GM21515 (cell line): Measurements from ENCODE around the gene WNT11.

Experiments used
- ATAC-seq: cut with Tn5 transposase; IDR thresholded peaks from one replicate; pipeline ENCODE4 v1.9.1; 2021; ENCODE audit not compliant: unreplicated experiment

Gene WNT11

DNA sequence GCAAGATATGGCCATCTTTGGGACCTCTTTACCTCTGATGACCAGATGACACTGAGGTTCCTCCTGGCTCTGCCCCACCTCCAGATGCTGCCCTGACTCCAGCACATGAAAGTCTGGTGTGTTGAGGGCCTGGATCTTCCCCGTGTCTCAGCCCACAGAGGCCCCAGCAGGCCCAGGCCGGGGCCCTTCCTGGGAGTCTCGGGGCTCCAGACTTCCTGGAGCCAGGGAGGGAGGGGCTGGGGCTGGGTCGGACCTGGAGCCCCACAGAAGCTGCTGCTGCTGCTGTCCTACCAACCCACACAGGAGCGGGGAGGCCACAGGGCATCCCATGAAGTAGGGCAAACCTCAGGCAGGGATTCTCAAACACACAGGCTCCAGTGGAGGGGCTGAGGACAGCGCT is 32.2 kb upstream of the WNT11 start:
- ATAC-seq = no peak

DNA sequence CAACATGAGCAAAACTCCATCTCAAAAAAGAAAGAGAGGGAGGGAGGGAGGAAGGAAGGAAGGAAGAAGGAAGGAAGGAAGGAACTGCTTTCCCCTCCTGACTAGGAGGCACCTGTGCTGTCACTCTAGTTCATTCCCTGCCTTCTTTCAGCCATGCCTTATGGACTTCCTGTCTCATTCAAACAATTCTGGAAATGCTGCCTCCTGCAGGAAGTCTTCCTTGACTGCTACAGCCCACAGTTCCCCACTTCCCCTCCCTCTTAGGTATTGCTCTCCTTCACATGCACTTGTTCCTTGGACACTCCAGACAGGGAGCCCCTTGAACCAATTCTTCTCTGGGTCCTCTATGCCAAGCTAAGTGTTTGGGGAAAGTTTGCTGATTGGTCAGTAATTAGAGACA is 31.6 kb upstream of the WNT11 start:
- no peak for ATAC-seq

DNA sequence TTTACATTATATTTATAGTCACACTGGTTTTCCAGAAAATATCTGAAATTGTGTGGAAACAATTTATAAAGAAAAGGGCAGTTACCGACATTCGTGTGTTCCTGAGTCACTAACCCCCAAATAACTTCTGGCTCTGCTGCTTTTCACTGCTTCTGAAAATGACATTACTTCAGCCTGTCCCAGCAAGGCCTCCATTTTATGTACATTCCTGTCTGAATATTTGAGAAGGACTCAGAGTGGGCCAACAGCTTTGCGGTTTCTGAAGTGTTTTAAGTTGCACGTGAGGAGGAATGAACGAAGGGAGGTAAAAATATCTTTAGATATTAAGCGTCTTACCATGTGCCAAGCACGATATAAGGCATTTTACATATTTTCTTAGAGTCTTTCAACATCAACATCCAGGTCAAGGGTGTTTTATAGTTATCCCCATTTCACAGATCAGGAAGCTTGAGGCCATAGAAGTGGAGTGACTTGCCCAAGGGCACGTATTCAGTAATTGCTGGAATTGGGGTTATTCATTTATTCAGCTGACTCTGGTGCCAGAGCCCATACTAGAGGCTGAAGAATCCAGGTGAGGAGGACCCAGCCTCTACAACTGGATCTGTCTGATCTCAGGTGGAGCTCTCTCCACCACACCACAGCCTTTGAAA is 30.8 kb upstream of the WNT11 start:
- no peak for ATAC-seq

DNA sequence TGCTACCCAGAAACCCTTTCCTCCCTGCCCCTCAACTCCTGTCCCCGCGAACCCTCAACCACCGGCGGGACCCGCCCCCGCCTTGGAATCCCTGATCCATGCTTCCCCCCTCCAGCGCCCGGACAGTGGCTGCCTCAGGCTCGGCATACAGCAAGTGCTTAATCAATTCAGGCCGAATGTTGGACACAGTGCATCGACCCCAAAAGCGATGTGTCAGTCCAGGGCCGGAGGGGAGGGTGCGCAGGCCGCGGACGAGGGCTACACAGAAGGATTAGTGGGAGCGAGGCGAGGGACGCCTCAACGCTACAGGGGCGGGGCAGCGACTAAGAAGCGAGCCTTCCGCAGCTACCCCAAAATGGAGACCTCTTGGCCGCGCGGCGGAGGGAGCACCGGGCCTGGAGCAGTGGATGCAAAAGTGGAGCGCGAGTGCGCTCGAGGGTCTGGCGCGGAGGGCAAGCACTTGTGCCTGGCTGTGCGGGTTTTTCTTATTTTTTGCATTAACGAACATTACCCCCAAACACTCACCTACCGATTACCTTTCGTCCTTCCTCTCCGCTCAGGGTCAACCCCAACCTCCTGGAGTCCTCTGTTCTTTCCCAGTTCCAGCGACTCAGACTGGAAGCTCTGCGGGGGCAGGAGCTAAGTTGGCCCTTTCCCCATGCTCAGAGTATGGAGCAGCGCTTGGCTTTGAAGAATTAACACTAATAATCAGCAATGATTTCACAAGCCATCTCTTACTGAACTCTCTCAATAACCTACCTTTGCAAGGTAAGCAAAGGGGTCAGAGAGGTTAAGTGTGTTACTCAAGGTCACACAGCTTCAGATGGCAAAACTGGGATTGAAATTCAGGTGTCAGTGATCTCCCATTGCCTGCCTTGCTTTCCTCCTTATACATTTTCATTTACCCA is 30.0 kb upstream of the WNT11 start:
- no peak for ATAC-seq

DNA sequence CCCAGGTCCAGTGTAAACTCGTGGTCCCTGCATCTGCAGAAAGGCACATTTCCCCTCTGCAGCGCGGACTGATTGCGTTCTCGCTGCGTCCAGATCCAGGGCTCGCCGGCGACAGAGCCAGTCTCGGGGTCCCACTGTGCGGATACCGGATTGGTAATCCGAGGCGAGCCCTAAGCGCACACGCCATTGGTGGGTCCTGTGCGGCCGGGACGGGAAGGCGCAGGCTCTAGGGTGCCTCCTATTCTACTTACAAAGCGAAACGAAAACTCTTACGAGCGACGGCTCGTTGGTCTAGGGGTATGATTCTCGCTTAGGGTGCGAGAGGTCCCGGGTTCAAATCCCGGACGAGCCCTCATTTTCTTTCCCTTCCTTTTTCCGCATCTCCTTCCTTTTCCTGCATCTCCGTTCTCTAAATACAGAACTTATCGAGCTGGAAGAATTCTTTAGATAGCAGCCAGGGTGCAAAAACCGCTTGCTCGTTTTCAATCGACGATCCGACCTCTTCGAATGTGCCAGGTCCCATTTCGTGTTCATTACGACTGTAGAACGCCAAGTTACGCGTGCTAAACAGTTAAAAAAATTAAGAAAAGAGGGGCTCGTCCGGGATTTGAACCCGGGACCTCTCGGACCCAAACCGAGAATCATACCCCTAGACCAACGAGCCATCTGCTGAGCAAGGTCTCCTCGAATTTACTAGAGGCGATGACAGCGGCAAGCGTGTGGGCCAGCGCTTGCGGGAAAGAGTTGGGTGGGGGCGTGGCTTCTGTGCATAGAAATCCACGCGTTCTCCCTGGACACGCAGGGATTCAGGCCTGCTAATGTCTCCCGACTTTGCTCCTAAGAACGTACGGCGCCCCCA is 29.2 kb upstream of the WNT11 start:
- peak; percentile 68 for ATAC-seq

DNA sequence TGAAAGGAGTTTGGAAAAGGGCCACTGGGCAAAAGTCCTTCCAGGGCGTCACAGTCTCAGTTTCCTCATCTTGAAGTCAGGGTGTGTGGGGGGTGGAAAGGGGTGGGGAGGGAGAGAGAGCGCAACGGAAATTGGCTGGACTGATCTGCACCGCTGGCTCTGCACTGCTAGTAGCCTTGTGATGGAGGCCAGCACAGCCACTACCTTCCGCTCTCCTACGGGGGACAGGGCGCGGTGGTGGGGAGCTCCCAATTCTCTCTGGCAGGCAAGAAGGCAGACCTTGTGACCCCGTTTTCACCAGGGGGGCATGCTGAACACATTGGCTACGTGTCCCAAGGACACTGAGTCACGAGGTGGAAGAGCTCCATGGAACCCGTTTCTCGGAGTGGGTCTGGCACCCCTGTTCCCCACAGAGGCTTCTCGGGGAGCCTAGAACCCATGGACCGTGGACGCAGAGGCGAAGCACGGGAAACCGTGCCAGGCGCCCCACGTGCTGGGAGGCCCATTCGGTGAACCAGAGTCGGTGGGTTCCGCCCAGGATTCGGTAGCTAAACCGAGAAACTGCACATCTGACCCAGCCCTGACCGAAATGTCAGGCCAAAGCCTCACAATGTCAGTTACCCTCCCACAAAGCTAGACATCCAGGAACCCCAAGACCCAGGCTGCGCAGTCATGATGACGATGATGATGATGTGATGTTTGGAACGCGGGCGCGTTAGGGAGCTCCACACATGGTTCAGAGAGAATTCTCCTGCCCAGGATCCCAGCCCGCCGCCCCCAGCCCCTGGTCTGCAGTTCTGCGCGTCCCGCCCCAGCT is 28.3 kb upstream of the WNT11 start:
- peak; percentile 14 for ATAC-seq

DNA sequence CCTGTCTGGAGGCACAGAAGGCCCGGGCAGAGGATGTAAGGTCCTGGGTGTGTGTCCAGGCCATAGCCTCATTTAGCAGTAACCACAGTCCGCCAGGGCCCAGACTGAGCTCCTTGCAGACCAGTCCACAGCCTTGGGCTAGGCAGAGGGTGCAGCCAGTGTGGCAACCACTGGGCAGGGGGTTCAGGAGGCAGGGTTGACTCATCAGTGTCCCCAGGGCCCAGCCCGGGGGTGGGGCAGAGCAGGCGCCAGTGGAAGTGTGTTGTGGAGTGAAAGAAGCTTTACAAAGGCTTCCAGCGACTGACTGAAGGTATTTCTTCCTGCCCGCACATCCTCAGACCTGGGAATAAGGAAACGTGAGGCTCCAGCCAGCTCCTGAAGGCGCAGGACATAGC is 27.7 kb upstream of the WNT11 start:
- ATAC-seq = no peak

DNA sequence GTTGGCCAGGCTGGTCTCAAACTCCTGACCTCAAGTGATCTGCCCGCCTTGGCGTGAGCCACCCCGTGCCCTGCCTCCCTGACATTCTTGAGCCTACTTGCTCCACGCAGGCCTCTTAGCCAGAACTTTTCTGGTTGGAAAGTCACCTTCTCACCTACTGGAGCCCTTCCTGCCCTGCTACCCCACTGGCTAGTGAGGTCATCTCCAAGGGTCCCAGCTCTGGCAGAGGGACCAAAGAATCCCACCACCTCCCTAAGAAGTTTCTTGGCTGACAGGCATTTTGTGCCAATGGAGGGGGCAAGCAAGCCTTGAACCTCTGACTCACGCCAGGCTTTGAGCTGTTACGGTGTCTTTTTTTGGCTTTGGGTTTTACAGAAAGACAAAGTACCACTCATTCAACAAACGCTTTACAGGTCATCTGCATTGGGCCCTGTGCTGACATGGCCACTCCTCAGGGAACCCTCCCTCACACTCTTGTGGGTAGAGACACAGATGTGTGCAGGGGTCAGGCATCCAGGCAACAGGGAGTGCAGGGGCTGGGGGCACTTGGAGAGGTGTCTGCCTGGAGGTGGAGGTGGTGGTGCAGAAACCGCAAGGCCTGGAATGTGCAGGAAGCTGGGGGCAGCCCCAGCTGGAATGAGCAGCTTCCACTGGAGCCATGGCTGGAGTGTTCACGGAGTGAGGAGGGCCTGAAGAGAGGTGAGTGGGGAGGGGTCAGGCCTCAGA is 27.1 kb upstream of the WNT11 start:
- no peak for ATAC-seq

DNA sequence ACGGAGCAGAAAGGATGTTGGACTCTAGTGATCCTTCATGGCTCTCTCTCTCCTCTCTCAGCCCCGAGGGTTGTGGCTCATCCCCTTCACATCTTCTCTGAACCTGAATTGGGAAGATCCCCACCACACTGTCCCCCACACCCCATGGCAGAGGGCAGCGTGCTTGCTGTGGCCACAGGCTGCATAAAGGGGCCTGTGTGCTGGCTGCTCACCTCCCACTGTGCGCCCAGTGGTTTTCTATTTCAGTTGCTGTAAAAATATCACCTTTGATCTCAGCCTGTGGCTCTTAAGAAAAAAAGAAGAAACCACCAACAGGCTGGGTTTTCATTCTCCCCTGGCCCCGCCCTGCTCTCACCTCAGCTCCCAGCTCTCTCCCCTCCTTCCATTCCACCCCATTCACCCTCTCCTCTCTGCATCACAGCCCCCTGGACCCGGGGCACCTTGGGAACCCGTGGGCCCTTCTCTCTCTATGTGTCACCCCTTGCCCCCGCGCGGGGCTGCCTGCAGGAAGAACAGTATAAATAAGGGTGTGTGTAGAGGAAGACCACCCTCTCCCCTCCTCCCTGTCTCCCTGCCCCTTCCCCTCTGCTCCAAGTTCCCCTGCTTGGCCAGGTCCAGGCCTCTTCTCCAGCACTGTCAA is 25.8 kb upstream of the WNT11 start:
- ATAC-seq = no peak

DNA sequence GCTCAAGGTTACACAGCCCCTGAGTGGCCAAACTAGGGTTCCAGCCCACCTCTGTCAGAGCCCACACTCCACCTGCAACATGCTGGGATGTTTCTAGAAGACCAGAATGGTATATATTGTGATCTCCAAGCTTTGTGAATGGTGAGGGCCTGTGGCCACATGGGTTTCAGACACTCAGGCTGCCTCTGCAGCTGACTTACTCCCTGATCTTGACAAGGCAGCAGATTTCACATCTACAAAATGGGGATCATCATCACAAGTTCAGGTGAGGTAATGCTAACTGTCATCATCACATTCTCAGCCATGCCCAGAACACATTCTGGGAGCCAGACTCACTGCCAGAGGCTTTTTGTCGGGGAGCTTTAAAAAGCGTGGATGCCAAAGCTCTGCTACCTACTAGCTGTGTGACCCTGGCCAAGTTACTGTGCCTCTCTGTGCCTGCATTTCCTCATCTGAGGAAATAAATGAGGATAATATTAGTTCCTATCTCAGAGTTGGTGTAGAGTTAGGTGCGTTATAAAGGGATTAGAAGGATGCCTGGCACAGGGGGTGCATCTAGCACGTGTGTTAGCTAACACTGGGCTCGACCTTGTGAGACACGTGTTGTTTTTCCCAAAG is 24.9 kb upstream of the WNT11 start:
- no peak for ATAC-seq

DNA sequence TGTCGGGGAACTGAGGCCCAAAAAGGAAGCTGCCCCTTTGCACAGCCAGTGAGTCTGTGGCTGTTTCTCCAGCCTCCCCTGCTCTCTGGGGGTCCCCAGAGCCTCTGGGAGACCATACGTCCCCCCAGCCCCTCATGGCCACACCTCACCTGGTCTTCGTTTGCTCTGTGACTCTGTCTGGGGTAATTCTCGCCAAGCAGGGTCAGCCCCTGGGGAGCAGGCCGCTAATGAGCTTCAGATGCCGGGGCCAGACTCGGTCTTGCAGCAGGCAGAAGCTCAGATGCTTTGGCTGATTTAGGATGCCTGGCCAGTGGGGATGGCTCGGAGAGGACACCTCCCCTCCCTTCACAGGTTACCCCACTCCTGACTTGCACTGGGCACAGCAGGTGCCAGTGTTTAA is 24.1 kb upstream of the WNT11 start:
- ATAC-seq = no peak

DNA sequence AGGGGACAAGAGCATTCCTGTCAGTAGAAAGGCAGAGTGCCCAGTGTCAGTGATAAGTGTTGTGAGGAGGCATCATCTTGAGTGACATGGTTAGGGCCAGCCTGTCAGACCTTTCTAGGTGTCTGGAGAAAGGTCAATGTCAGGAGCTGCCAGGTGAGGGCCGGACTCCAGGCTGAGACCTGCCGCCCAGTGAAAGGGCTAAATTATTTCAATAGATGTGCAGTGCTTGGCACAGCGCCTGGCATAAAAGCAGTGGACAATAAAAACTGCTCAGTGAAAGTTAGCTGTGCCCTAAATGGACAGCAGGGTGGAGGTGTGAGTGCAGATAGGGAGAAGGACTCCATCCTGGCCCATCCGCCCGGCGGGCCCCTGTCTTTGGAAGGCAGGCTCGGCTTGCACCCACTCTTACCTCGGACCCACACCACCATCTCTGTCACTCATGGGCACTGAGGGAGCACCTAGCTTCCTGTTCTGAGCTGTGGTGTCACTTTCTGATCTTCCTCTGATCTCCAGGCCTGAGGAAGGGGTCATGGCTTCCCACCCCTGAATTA is 23.5 kb upstream of the WNT11 start:
- ATAC-seq = no peak

DNA sequence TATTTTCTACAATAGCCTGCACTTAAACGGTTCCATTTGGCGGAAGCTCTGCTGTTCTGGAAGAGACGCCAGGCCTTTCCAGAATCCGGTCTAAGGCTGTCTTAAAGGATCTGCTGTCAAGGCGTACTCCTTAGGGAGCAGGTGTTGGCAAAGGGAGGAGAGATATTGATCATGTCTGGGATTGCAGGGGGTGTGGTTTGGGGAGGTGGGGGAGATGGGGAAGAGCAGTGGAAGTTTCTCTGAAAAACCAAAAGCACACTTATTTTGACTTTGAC is 22.5 kb upstream of the WNT11 start:
- ATAC-seq = no peak

DNA sequence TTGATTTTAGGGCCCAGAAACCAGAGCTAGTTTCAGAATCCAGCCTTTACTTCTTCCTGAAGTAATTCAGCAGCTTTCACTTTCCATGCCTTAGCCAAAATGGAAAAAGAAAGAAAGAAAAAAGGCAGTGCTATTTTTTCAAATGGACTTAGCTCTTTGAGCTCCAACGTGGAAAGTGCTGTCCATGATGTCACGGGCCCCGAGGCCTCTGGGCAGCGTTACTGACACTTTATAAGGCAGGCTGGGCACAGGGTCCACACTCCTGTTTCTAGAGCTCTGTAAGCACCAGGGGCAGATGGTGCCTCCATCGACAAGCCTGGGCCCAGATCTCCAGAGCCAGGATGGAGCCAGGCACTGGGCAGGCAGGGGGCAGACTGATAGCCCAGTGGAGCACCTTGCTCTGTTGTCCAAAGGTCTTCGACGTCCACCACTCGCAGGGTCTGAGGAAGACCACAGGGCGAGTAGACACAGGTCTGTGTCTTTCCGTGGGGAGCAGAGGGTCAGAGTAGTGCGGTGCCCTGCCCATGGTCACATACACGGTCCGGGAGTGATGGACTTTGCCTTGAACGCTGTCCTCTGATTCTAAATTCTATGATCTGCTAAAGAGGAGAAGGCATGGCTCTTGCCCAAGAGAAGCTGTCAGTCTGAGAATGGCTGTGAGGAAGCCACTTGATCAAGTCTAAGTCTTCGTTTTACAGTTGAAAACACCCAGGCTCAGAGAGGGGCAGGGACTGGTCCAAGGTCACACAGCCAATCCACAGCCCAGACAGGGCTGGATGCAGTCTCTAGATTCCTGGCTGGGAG is 22.0 kb upstream of the WNT11 start:
- ATAC-seq = no peak

DNA sequence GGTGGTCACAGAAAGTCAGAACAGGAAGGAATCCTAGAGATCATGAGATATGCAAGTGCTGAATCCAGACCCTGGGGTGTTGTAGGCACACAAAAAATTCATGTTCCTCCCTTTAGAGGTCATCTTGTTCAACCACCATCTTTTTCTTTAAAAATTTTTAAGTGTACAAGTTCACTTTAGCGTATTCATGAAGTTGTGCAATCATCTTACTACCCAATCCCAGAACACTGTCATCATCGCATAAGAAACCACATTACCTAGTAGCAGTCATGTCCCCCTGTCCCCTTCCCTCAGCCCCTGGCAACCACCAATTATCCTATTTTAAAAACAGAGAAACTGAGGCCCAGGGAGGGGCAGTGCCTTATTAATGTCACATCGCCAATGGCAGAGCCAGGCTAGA is 20.3 kb upstream of the WNT11 start:
- ATAC-seq = no peak

DNA sequence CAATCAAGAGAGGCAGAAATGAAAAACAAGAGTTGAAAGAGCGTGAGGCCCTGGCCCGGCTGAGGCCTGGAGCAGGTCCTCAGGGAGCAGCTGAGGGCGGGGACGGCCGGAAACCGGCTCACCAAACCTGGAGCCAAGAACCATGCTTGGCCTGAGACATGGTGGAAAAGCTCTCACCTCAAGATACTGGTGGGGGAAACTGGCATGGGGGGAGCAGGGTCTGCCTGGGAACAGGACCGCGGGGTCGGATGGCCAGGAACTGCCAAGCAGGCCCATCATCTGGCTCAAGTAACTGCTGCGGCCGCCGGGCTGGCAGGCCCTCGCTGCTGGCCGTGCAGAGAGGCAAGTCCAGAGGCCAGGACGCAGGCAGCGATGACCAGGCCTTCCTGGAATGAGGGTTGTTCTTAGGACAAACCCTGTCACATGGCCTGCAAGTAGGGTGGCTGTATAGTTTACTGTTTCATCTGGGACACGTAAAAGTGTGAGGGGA is 18.9 kb upstream of the WNT11 start:
- no peak for ATAC-seq

DNA sequence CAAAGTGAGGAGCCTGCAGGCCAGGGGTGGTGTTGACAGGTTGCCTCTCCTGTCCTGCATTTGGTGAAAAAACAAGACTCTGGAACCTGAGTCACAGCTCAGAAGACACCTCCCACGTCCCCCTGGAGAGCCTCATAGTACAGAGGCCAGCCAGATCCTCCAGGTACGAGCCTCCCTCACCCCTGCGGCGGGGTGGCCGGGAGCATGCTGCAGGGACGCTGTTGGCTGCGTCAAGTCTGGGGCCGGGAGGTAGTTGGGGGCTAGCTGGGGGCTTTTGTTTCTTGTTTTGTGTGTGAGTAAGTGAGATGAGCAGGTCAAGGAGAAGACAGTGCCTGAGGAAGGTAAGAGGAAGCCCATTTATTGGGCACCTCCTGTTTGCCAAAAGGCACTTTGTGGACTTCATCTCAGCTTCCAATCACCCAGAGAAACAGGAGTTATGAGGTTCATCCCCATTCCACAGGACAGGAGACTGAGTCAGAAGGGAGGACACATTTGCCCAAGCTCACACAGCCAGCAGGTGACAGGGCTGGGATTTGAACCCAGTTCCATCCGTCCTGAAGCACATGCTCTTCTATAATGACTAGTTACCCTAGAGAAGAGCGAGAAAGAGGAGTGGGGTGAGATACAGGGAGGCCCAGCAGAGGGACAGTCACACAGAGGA is 18.3 kb upstream of the WNT11 start:
- ATAC-seq = no peak

DNA sequence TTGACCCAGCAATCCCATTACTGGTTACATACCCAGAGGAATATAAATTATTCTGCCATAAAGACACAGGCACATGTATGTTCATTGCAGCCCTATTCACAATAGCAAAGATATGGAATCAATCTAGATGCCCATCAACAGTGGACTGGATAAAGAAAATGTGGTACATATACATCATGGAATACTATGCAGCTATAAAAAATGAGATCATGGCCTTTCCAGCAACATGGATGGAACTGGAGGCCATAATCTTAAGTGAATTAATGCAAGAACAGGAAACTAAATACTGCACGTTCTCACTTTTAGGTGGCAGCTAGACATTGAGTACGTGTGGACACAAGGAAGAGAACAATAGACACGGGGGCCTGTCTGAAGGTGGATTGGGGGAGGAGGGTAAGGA is 15.1 kb upstream of the WNT11 start:
- no peak for ATAC-seq
